Ovary (tissue), 9 donors: Measurements from ENCODE around the gene CELF4. TPM values are rescaled to one million over a fixed set of nuclear protein-coding genes. Genes with fewer than 3 reads are reported as not detected.

Experiments used
- DNase-seq, 5 donors: peaks; one replicate each; pipeline ENCODE4 v3.0.0-alpha.2; 2019 to 2020
- H3K27ac ChIP-seq, 2 donors: fragments of 200-600 bp; one replicate each; pipeline versions ENCODE4 v1.5.1 to v1.8.0; 2019 to 2022
- H3K27me3 ChIP-seq: fragments of 200-600 bp; one replicate; pipeline ENCODE4 v1.8.0; 2022
- H3K36me3 ChIP-seq: fragments of 200-600 bp; sonication (generic); one replicate; pipeline ENCODE4 v1.5.1; 2019
- H3K4me1 ChIP-seq: one replicate; pipeline ENCODE4 v1.8.1; 2013; ENCODE audit warnings: mild to moderate bottlenecking, moderate library complexity; ENCODE audit not compliant: insufficient read depth
- H3K4me3 ChIP-seq: fragments of 200-600 bp; sonication (generic); one replicate; pipeline ENCODE4 v1.5.1; 2017
- H3K9me3 ChIP-seq, 2 donors: fragments of 200-600 bp in 1 of 2; sonication (generic) in 1 of 2; one replicate each; pipeline versions ENCODE4 v1.5.1 to v1.8.1; 2013 to 2019; ENCODE audit warnings: mild to moderate bottlenecking in 1 of 2, moderate library complexity in 1 of 2
- CTCF ChIP-seq, 3 donors: fragments of 450-650 bp in 2 of 3; fragments of 200-600 bp in 1 of 3; IDR thresholded peaks; one replicate each; pipeline versions ENCODE4 v1.5.1 to v1.8.0; 2016 to 2022; ENCODE audit warnings: antibody characterized with exemption in 3 of 3, mild to moderate bottlenecking in 1 of 3
- EP300 ChIP-seq: sonication (generic); formaldehyde crosslinking; IDR thresholded peaks from one replicate; pipeline ENCODE4 v1.6.1; 2017; ENCODE audit warnings: antibody characterized with exemption
- POLR2A ChIP-seq: fragments of 450-650 bp; IDR thresholded peaks from one replicate; pipeline ENCODE4 v1.6.1; 2017; ENCODE audit warnings: antibody characterized with exemption, mild to moderate bottlenecking, moderate library complexity
- WGBS, 3 donors: extraction: QIAGEN DNeasy Blood & Tissue Kit in 1 of 3; methylation state at CpG; one replicate each; pipeline versions ENCODE4 v1.1.5 to v1.1.7; 2013 to 2017; 5-methylcytosine and 5-hydroxymethylcytosine counted together
- intact Hi-C, 4 donors: fragments of 100-400 bp; cut with DNase I; formaldehyde crosslinking; loops; one replicate each; pipeline versions ENCODE4 v1.11.0 to v1.15.1; 2022 to 2023
- polyA plus RNA-seq, 2 donors: library from polyadenylated mRNA; stranded (reverse); fragments of 200-250 nt in 1 of 2; fragments of 350-450 nt in 1 of 2; fragmentation: Illumina TruSeq in 1 of 2; extraction: RNeasy Lipid Tissue Mini Kit (QIAGEN cat#74804) in 1 of 2; gene quantifications; one replicate each; pipeline ENCODE4 v1.2.3, GENCODE V29; 2013 to 2014
- total RNA-seq, 7 donors: library from RNA; depleted of rRNA in 2 of 7; stranded (reverse); fragments of >200 nt in 2 of 7; fragmentation: NEBNext Ultra II Directional in 3 of 7; extraction: Animal tissue kit (Norgen Biotek cat#: 25700) in 3 of 7; gene quantifications; one replicate each; pipeline versions ENCODE4 v1.1.0 to v1.2.4, GENCODE V29; 2016 to 2023
- donor health status: DM: no; HTN: no; CAD: no; lungs with moderate emphysema.
- donor health status: DM: no; HTN: no; CAD: no.
- donor health status: Bipolar disorder and iron deficiency.
- donor health status: DM: yes; HTN: yes; CAD: no.
- donor health status: DM: no; HTN: no; CAD: no.
- donor health status: DM: yes; HTN: yes; CAD: no.

Gene CELF4
- total and polyA plus RNA-seq, 9 donors = 0.15 to 1.6 (median 1.1) TPM; not detected in 1

GRCh38 chr18:37320317-37320716 lies 245.3 kb downstream of the CELF4 start:
- no peaks in the 10 kb centered on the region for H3K9me3 ChIP-seq
- no peak overlapping the region for H3K27ac ChIP-seq
- no peaks in the 10 kb centered on the region for H3K36me3 ChIP-seq
- H3K4me3 ChIP-seq = no peak overlapping the region
- intact Hi-C loops = no loop called here
- 82 to 84% (median 82%) methylated on average over 10 of the region's 10 CpGs for WGBS, 3 donors
- no peak for DNase-seq
- TF ChIP-seq EP300 = no peak
- TF ChIP-seq POLR2A = no peak
- no peak for TF ChIP-seq CTCF (IDR thresholded peaks at IDR 0.05)
- H3K27me3 ChIP-seq = no peaks in the 10 kb centered on the region
- no peaks in the 10 kb centered on the region for H3K4me1 ChIP-seq

DNA sequence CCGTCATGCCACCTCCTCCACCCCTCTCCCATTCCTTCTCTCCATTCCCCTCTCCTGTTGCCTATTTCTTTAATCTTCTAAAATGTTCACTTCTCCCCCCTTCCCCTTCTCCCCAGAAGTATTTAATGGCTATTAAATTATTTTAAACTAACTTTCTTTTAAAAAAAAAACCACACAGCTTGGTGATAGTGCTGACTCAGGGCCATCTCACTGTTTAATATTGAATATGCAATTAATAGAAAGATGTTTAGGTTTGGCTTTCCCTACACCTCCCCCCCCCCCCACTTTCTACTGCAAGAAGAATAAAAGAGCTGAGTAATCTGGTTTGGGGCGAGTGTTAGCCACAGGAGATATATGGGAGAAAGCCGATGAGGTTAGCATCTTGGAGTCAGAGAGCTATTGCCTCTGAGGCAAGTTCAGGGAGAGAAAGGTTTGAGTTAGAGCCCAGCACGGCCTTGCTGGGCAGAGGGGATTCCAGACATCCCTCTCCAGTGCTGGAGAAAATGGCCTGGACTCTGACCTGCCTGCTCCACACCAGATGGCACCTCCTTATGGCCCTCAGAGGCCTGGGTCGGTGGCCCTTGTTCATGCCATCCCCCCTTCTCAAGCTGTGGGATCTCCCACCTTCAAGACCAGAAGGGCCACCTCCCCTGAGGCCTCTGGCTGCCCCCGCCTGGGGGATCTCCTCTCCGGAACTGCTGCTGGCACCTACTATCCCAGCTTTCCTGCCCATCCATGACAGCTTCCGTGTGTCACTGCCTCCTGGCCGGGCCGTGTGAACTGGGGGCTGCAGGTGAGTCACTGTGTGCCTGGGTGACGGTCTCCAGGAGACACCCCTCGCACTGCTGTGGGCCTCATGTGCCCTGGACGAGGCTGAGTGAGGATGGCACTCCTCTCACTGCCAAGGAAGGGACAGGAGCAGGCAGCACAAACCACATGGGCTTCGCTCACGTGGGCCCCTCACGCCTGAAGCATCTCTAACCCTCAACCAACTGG lies 246.9 kb downstream of the CELF4 start:
- Histone ChIP-seq H3K4me3 (no peak overlapping the region), H3K9me3 (no peaks in the 10 kb centered on the region), H3K27ac (no peak overlapping the region), H3K4me1 (no peaks in the 10 kb centered on the region), H3K36me3 (no peaks in the 10 kb centered on the region), H3K27me3 (no peaks in the 10 kb centered on the region)
- TF ChIP-seq EP300 = no peak
- TF ChIP-seq POLR2A = no peak
- no peak for TF ChIP-seq CTCF (IDR thresholded peaks at IDR 0.05)
- DNase-seq = no peak
- whole genome bisulfite sequencing, 3 donors = 87 to 91% (median 90%) methylated on average over 16 of the region's 16 CpGs
- intact Hi-C loops = no loop called here

DNA sequence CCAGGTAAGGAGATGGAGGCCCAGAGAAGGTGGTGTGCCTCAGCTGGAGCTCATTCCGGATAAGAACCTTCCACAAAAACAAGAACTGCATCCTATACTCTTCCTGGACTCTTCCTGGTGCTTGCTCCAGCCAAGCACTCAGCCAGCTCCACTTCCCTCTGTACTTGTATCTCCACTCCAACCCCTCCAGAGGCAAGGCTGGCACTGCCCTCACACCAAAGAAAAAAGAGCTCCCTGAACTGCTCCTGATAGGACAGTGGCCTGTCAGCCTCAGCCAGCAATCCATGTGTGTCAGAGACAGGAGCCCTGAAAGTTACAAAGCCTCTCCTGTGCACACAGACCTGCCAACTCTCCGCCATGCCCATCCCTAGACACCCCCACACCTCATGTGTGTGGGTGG lies 248.1 kb downstream of the CELF4 start:
- no peak for DNase-seq
- H3K36me3 ChIP-seq = no peaks in the 10 kb centered on the region
- no peak overlapping the region for H3K27ac ChIP-seq
- 92 to 93% (median 93%) methylated on average over 2 of the region's 2 CpGs for WGBS, 3 donors
- H3K4me3 ChIP-seq = no peak overlapping the region
- H3K9me3 ChIP-seq = no peaks in the 10 kb centered on the region
- H3K4me1 ChIP-seq = no peaks in the 10 kb centered on the region
- TF ChIP-seq POLR2A = no peak
- TF ChIP-seq CTCF (IDR thresholded peaks at IDR 0.05) = no peak
- TF ChIP-seq EP300 = no peak
- no peaks in the 10 kb centered on the region for H3K27me3 ChIP-seq
- intact Hi-C loops = no loop called here

DNA sequence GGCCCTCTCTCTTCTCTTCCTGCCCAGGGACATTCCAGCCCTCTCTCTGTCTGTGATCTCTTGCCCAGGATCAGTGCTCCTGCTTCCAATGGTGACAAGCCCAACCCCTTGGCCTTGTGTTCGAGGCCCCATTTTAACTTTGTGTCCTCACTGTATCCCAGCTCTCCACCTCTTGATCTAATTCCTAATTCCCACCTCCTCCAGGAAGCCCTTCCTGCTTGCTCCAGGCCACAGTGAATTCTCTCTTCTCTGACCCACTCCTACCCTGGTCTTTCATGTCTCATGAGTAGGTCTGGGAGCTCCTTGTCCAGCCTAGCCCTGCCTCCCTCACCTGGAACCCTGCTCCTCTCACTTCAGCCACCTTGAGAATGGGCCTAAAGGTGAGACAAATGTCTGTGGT lies 249.1 kb downstream of the CELF4 start:
- Histone ChIP-seq H3K4me3 (no peak overlapping the region), H3K9me3 (no peaks in the 10 kb centered on the region), H3K27ac (no peak overlapping the region), H3K4me1 (no peaks in the 10 kb centered on the region), H3K36me3 (no peaks in the 10 kb centered on the region), H3K27me3 (no peaks in the 10 kb centered on the region)
- no peak for DNase-seq
- 90 to 96% (median 92%) methylated on average over 1 of the region's 1 CpG for WGBS, 3 donors
- intact Hi-C loops = no loop called here
- TF ChIP-seq EP300 (no peak), CTCF (IDR thresholded peaks at IDR 0.05) (no peak), POLR2A (no peak)
